VCaP (cell line): ENCODE measurements around the gene TSPAN13.

Experiments
- H3K27ac ChIP-seq: fragments of 450-650 bp; 2 replicates; pipeline ENCODE4 v1.5.1; 2017
- CTCF ChIP-seq: fragments of 450-650 bp; conservative IDR thresholded peaks from 2 replicates; pipeline ENCODE4 v1.5.1; 2017; ENCODE audit warnings: mild to moderate bottlenecking, moderate library complexity

TSPAN13 gene

DNA sequence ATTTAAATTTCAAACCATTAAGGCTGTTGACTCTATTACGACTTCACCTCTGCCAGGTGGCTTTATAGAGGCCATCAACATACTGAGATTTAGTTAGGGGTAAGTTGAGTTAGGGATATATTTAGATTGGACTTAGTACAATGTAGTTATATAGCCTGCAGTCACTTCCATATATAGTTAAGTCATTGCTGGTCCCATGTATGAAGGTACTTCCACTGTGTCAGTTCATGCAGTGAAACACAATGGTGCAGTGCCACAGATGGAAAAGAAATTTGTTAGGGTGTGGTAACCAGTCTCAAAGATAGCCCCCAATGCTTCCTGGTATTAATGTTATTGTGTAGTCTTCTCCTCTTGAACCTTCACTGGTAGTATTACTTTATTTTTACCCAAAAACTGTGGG is 12.6 kb upstream of the TSPAN13 start:
- TF ChIP-seq CTCF, result no peak
- peak overlapping the region; percentile 71; the same call in 1 of the 2 replicates for H3K27ac ChIP-seq

DNA sequence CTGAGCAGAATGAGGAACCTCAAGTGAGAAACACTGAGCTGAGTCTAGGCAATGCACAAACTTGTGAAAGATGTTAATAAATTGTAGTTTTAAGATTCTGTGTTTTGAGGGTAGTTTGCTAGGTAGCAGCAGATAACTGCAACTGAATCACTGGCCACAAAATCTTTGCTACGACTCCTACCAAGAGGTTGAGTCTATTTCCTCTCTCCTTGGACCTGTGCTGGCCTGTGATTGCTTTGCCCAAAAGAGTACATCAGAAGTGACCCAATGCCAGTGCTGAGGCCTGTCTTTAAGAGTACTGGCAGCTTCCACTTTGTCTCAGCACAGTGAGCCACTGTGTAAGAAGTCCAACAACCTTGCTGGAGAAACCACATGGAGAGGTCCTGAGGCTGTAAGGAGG is 11.9 kb upstream of the TSPAN13 start:
- H3K27ac ChIP-seq, result no peak overlapping the region
- no peak for TF ChIP-seq CTCF

DNA sequence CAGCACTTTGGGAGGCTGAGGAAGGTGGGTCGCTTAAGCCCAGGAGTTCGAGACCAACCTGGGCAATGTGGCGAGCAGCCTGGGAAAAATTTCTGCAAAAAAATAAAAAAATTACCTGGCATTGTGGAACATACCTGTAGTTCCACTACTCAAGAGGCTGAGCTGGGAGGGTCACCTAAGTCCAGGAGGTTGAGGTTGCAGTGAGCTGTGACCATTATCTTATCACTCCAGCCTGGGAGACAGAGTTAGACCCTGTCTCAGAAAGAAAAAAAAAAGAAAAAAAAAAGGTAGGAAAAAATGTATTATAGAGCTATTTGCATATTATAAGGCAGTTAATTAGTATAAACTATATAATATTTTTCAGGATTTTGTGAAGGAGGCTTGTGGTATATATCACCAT is 11.0 kb upstream of the TSPAN13 start:
- TF ChIP-seq CTCF, result no peak
- H3K27ac ChIP-seq, result no peak overlapping the region

DNA sequence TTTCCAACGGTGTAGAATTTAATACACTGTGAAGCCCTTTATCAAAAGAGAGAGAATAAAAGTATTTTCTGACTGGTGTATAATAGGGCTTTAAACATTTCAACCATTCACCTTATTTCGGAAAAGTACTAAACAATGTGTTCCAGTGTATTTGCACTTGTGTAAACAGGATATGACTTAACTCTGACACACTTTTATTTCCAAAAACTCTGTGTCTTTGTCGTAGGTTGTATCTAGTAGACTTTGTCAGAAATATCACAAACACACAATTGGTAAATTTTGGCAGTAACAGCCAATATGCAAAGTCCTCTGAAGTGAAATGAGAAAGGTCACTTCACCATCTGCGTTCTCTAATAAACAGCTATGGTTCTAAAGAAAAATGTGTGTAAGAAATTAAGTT is 10.3 kb upstream of the TSPAN13 start:
- no peak overlapping the region for H3K27ac ChIP-seq

DNA sequence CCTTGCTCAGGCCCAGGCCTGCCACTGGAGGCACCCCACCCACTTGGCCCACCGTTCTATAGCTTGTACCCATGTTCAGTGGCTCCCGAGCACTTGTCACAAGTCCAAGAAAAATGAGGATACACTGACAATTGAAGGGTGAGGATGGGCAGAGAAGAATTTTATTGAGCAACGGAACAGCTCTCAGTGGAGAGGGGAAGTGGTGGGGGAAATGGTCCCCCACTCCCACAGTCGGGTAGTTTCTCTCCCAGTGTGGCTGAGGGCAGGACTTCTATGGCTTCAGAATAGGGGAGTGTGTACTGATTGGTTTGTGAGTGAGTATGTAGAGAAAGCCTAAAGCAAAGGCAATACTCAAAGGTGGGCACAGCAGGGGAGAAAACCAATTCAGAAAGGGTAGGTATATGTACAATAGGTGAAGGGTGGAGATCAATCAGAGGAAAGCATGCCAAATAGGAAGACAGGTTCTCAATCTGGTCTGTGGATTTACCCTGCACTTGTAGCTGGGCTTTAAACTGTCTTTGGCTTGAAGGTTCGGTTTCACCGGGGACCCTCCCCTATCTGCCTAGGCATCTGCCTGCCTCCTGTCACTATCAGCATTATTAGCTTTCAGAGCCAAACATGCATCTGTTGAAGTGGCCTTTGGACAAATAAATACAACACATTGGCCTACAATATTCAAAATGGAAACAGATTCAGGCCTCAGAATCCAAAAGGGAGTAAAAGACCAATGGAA is 8.9 kb upstream of the TSPAN13 start:
- no peak for TF ChIP-seq CTCF
- no peak overlapping the region for H3K27ac ChIP-seq

More for the DNA sequence above, 10.3 kb upstream of the TSPAN13 start:
- no peak for TF ChIP-seq CTCF

- H3K27ac ChIP-seq, result no peak overlapping the region
- no peak for TF ChIP-seq CTCF
Observed at GRCh38 chr7:16745645-16746044, 7.9 kb upstream of the TSPAN13 start.

DNA sequence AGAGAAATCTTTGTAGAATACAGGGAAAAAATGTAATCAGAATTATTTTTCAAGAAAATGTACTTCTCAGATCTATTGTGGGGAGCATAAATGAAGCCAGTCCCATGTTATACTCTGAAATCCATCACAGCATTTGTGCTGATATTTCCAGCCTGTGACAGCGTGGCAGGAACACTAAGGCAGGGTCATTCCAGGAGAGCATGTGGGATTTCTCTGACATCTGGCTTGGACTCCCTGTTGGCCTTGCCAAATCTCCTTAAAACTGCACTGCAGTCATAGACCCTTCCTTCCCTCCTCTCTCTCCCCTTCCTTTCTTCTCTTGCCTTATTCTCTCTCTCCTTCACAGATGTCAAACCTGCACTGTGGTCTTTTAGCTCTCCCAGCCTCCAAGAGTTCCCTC is 6.5 kb upstream of the TSPAN13 start:
- H3K27ac ChIP-seq, result no peak overlapping the region
- no peak for TF ChIP-seq CTCF
